Vagina (tissue), 2 donors: ENCODE results near the gene DENND4B.

Experiments
- POLR2A ChIP-seq, 2 donors: fragments of 450-650 bp; IDR thresholded peaks; one replicate each; pipeline ENCODE4 v1.6.1; 2017; ENCODE audit warnings: antibody characterized with exemption in 2 of 2, mild to moderate bottlenecking in 2 of 2, moderate library complexity in 2 of 2
- POLR2AphosphoS5 ChIP-seq, 2 donors: sonication (generic); formaldehyde crosslinking; IDR thresholded peaks; one replicate each; pipeline ENCODE4 v1.9.0; 2017; ENCODE audit warnings: antibody characterized with exemption in 2 of 2, mild to moderate bottlenecking in 2 of 2, low read depth in 1 of 2; ENCODE audit not compliant: insufficient read depth in 1 of 2
- TF ChIP-seq, protein P1 (sequence below), 3 experiments: fragments of 450-650 bp in 2 of 3; fragments of 200-600 bp in 1 of 3; sonication (generic) in 1 of 3; IDR thresholded peaks; one replicate each; pipeline ENCODE4 v1.5.1; 2017 to 2019; ENCODE audit warnings: antibody characterized with exemption in 3 of 3, mild to moderate bottlenecking in 2 of 3, moderate library complexity in 2 of 3

GRCh38 chr1:153908071-153908470 lies 38.4 kb downstream of the DENND4B start:
- TF ChIP-seq, protein P1, sequence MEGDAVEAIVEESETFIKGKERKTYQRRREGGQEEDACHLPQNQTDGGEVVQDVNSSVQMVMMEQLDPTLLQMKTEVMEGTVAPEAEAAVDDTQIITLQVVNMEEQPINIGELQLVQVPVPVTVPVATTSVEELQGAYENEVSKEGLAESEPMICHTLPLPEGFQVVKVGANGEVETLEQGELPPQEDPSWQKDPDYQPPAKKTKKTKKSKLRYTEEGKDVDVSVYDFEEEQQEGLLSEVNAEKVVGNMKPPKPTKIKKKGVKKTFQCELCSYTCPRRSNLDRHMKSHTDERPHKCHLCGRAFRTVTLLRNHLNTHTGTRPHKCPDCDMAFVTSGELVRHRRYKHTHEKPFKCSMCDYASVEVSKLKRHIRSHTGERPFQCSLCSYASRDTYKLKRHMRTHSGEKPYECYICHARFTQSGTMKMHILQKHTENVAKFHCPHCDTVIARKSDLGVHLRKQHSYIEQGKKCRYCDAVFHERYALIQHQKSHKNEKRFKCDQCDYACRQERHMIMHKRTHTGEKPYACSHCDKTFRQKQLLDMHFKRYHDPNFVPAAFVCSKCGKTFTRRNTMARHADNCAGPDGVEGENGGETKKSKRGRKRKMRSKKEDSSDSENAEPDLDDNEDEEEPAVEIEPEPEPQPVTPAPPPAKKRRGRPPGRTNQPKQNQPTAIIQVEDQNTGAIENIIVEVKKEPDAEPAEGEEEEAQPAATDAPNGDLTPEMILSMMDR (IDR thresholded peaks at IDR 0.05), result no peak
- TF ChIP-seq POLR2A (IDR thresholded peaks at IDR 0.05), result no peak
- no peak for TF ChIP-seq POLR2AphosphoS5 (IDR thresholded peaks at IDR 0.05; ENCODE audit: insufficient read depth in 1 of 2, low read depth in 1 of 2)
